Inflammatory macrophage treated with lipopolysaccharide for 1 hour (primary cell): ENCODE measurements around the gene STUB1.

Source experiments
- DNase-seq, 2 donors: peaks; one replicate each; pipeline ENCODE4 v3.0.0-alpha.2; 2020 to 2022

The STUB1 gene

DNA sequence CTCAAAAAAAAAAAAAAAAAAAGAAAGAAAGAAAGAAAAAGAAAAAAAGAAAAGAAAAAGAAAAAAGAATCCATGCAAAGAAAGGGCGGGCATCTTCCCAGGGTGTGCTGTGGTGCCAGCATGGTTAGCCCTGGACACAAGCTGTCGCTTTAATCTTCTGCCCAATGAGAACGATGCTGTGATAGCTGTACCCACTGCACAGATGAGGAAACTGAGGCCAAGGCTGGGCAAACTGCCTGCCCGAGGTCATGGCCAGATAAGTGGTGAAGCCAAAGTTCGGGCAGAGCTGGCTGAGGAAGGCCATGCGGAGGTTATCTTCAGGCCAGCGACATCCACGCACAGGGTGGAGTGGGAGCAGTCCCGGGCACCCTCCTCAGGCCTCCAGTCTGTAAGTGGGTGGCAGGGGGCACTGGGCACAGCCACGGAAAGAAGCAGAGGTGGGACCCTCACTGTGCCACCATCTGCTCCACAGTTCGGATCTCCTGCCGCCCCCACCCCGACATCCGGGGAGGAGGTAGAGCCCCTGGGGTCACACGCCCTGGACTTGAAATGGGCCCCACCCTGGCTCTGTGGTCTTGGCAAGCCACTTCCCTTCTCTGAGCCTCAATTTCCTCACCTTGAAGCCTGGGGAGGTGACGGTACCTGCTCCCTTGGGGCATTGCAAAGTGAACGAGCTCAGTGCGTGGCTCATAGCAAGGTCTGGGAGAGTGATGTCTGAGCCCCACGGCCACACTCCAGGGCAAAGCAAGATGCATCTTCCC lies 18.9 kb downstream of the STUB1 start:
- no peak for DNase-seq

DNA sequence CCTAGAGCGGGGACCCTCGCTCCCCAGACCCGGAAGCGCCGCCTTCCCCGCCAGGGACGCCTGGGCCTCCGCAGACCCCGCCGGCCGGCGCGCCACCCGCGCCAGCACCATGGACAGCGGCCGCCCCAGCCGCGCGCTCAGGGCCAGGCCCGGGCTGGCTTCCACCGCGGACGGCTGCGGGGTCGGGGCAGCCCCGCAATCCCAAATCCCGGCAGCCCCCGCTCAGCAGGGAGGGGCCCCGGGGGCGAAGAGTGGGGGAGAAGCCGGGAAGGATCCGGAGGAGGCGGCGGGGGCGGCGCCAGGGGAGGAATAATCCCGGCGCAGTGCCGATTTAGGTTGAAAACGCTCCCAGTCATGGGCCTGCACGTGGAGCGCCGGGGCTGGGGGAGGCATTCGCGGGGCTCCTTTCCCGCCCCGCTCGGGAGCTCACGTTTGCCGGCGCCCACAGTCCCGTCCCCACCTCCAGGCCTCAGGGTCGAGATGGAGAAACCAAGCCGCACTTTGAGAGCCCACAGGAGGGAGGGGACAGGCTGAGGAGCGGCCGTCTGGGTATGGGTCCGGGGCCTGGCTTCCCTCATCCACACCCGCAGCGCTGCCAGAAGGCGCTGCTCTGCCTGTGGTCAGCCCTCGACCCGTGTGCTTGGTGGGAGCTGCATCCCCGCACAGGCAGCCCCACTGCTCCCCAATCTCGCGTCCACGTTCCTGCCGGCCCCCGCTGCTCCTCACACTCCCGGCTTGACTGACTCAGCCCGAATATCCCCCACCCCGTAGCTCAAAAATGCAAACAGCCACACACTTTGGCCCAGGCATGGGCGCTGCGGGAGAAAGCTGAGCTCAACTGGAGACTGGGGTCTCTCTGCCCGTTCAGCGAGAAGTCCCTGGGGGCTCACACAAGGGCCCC lies 20.7 kb downstream of the STUB1 start:
- DNase-seq: no peak

DNA sequence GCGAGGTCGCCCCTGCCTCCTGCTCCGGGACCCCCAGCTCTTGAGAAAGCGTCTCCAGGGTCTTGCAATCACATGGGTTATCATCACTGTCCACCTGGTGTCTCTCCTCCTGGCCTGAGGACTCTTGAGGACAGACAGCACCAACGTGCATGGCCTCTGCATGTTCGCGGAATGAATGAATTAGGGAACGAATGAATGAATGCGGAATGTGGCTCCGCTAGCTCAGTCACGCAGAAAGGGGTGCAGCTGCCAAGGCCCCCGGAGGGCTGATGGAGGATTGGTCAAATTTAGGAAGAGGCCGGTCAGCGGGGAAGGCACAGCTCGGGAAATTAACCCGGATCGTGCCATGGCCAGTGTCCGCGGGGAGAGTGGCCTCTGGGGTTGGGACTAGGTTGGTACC lies 22.1 kb downstream of the STUB1 start:
- DNase-seq: no peak

DNA sequence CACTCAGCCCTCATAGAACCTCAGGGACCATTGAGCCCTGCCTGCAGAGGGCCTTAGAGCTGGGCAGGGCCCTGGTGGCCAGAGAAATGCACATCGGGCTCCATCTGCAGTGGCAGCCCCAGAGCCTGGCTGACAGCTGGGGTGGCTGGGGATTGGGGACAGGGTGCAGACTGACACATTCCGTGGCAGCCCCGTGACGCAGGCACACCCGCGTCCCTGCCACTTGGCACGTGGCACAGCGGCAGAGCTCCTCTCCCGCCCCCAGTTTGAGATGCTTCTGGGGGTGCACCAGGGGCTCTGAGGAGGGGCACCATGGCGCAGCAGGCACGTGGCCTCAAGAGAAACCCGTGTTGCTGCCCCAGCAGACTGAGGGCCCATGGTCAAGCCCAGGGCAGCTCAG lies 23.2 kb downstream of the STUB1 start:
- DNase-seq: no peak

DNA sequence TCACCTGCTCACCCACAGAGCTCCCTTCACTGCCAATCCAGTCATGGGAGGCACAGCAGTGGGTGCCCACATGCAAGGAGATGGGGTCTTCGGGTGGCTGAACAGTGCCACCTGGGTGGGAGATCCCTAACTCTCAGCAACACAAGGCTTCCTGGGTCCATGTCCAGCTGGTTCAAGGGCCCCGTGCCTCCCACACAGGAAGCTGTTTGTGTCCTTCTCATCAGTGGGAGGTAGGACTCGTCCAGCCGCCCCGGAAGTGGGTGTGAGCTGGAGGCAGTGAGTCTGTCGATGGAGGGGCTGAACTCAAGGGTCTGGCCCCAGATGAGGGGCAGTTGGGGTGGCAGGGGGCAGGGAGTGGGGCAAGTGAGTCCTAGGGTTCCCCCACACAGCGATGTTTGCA lies 23.8 kb downstream of the STUB1 start:
- DNase-seq: no peak

DNA sequence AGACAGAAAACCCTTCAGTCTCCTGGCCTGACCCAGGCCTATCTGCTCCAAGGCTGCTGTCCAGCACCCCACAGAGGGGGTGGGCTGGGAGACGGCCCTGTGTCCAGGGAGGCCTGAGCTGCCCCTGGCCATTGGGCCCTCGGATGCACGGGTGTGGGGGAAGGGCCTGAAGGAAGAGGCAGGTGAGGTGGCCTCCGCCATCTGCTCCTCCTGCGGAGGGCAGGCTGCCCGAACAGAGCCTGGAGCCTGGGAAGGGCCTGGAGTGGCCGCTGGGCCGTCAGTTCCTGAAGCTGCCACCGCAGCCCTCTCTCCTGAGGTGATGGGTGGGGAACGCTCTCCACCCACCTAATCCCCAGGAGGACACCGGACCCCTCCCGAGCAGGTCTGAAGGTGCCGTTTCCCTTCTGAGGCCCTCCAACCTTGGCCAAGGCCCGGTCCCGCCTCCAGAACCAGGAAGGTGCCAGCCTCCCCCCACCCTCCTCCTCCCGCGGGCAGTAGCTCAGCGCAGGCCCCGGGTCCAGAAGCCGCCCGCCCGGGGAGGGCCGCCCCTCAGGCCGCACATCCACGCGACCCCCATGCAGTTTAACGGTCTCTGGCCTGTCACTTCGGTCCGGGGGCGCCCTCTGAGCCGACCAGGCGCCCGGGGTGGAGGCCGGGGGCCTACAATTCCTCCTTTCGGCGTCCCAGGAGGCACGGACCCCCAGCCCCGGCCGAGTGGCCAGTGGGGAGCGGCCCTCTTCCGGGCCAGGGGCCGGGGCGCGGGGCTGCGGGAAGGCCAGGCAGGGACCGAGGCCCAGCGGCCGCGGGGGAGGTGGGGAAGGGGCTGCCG lies 24.6 kb downstream of the STUB1 start:
- no peak for DNase-seq

DNA sequence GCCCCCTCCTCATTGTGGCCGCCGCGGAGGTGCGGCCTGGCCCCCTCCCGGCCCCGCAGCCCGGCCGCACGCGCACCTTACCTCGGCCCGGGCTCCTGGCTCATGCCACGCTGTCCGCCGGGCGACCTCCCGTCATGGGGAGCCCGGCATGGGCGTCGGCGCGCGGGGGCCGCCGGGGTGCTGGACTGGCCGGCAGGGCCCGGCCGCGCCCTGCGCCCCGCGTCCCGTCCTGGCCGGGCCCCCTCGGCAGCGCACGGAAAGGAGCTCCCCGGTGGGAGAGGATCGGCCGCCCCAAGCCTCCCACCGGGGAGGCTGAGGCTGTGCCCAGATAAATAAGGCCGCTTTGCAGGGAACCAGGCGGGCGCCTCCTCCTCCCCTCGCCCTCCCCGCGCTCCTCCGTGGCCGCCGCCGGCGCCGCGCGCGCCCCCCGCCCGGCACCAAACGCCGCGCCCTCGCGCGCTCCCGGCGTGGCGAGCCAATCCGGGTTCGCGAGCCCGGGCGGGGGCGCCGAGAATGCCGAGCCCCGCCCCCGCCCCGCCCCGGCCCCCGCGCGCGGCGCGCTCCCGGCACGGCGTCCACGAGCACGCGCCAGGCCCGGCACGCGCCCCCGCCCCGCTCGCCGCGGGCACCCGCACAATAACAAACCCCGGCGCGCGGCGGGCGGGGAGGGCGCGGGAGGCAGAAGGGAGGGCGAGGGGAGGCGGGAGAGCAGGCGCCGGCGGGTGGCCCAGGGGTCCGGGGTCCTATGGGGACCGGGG lies 25.4 kb downstream of the STUB1 start, which contains the start of gene FBXL16:
FBXL16 (minus strand) TSS at position 371 of the 758 bp plus-strand sequence. CDS start 8,396 bp downstream, outside the sequence.
- no peak for DNase-seq

DNA sequence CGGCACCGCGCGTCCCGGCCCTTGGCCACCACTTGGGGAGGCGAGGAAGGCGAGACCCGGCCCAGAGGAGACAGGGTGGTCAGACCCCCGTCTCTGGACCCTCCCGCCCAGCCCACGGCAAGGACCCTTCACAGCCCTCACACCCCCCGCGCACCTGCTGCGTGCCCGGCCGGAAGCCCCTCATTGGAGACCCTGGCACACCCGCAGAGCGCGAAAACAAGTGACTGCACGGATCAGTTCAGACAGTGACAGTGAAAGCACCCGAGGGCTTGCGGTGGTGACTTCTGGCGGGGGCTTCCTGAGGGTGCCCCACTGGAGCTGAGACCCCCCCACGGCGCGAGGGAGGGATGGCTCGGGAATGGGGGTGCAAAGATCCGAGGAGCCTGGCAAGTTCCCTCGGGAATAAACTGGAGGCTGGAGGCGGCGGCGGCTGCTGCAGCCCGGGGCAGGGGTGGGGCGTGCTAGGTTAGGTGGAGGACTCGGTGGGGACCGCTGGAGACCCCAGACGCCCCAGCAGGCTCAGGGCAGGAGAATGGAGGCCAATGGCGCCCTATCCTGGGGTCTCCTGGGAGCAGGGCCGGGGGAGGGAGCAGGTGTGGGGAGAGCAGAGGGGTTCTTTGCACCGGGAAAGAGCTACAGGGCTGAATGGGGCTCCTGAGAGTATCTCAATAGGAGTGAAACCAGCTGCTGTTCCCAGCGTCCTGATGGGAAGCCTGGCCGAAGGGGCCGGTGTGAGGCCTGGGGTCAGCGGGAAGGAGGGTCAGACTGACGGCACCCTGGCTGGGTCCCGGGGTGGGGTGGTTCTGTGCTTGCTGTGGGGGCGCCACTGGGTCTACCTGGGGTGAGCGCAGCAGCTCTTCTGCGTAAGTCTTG lies 26.2 kb downstream of the STUB1 start:
- DNase-seq: no peak

DNA sequence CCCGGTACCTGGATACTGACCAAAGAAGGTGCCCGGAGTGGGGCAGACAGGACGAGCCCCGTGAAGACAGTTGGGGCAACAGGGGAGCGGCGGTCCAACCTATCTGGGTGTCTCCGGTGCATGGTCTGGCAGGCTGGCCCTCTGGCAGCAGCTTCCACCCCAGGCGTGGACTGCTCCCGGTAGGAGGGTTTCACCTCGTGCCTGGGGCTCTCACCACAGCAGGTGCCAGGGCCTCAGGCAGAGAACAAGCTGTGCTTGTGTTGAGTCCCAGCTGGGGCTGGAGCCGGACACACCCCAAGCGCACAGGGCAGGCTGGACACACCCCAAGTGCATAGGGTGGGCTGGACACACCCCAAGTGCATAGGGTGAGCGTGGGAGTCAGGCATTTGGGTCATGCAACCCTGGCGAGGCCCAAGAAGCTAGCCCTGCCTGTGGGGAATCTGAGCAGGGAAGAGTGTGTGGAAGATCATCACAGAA lies 26.9 kb downstream of the STUB1 start:
- no peak for DNase-seq

DNA sequence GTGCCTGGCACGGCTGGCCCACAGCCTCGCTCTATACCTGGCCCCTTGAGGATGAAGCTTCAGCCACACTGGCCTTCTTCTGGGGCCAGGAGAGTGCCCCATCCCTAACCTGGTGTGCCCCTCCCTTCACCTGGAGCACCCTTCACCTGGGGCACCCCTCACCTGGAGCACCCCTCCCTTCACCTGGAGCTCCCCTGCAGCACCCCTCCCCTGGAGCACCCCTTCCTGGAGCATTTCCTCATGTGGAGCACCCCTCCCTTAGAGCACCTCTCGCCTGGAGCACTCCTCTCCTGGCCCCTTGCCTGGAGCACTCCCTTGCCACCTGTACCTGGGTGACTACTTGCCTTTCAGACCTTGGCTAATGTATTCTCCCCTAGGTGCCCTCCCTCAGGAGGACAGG lies 27.8 kb downstream of the STUB1 start:
- no peak for DNase-seq

DNA sequence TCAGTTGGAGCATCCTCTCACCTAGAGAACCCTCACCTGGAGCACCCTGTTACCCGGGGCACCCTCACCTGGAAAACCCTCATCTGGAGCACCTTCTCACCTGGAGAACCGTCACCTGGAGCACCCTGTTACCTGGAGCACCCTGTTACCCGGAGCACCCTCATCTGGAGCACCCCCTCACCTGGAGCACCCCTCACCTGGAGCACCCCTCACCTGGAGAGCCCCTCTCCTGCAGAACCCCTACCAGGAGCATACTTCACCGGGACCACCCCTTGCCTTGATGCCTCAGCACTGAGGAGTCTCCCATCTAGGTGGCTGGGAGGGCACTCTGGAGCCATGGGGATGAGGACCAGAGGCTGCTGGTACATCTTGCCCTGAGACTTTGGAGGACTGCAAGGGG lies 28.7 kb downstream of the STUB1 start:
- DNase-seq: no peak

DNA sequence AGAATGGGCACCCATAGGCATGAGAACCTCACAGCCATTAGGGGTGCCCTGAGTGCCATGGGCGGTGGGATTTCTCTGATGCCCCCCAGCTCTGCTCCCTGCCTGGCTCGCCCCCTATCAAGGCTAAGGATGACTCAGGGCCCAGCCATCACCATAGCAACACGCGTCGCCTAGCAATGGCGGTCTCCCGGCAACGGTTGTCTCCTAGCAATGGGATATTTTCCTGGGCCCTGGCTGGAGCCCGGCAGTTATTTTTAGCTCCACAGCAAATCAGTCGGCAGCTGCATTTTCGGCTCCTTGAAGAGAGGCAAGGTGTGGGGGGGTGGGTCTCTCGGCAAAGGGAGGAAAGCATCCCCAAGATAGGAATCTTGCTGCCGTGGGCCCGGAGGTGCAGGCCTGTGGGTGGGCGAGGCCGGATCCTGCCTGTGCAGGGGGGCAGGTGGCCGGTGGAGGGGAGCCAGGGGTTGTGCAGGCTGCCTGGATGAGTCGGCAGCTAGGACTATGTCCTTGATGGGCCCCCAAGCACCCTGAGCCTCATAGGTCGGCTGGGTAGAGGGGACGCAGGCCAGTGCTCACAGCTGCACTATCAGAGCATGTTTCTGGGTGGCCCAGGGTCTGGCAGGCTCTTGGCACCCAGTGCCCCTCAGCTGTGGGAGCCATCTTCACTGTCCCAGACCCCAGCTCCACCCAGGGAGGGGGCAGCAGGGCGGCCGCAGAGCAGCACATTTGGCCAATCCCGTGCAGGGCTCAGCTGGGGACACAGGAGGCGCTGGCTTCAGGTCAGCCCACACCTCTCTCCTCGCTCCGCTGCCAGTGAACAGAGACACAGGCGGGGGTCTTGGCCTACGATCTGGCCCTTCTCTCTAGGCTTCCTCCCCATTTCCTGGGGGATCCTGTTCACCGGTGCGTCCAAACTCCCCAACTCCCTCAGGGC lies 29.6 kb downstream of the STUB1 start:
- peak in 1 of 2 donors; percentile 18 for DNase-seq

DNA sequence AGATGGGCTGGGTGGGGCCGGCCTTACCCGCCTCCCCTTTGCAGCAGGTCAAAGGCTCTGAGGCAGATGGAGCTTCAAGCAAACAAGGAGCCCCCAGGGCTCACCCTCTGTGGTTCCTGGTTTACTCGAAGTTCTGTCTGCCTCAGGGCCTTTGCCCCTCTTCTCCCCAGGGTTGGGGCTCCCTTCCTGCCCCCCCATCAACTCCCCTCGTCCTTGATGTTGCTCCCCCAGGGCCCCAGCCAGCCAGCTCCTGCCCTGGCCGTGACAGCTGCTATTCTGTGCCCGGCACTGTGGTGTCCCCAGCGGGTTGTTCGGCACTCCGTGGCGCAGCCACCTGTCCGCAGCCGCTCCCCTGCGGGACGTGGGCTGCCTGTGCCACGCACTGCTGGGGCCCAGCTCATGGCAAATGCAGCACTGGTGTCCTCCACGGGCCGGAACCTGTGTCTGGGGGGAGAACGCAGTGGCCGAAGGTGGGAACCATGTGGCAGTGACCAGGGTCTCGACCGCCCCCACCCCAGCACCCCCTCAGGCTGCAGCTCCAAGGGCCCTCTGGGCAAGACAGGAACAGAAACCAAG lies 30.4 kb downstream of the STUB1 start:
- DNase-seq: no peak

DNA sequence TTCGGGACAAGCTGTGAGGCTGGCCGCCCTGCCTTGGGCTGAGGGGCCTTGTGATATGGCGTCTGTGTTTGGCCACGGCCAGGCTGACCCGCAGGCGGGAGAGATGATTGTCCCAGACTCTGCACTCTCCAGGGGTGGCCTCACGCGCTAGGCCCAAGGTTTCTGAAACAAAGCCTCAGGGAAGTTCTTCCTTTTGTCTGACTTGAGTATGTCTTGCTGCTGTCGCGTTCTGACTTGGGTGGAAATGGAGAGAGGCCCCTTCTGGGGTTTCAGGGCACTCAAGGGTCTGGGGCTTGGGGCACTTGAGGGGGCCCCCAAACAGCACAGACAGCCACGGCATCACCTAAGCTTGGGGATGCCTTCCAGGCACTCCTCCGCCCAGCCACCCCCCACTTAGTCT lies 30.9 kb downstream of the STUB1 start:
- no peak for DNase-seq

DNA sequence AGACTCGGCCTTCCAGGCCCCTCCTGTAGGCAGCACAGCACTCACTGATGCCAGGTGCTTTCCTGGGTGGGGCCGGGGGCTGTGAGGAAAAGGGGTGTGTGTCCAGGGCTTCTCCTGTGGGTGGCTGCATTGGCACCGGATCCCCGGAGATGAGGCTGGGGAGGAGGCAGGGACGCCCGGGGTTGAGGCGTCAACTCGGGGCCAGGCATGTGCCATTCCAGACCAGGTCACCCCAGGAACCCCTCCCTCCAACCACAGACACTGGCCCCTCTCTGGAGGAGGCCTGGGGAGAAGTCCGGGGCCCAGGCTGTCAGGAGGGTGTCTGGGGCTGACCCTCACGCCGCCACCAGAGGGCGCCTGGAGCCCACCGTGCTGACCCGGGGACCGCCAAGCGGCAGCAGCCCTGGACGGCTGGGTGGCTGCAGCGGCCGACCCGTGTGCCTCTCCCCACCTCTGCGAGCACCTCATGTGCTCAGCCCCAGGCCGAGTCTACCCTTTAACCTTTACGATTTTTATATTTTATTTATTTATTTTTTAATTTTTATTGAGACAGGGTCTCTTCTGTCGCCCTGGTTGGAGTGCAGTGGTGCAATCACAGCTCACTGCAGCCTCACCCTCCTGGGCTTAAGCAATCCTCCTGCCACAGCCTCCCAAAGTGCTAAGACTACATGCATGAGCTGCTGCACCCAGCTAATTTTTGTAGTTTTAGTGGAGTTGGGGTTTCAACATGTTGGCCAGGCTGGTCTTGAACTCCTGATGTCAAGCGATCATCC lies 31.5 kb downstream of the STUB1 start:
- peak; percentile 41 to 84 for DNase-seq

DNA sequence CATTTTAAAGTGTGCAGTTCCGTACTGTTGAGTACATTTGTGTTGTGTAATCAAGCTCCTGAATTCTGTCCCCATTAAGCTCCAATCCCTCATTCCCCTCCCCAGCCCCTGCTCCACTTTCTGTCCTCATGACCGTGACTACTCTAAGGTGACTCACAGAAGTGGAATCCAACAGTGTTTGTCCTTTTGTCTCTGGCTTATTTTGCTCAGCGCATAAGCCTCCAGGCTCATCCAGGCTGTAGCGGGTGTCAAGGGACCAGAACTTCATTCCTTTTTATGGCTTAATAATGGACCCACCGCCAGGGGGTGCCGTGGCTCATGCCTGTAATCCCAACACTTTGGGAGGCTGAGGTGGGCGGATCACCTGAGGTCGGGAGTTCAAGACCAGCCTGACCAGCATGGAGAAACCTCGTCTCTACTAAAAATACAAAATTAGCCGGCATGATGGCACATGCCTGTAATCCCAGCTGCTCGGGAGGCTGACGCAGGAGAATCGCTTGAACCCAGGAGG lies 32.6 kb downstream of the STUB1 start:
- peak; percentile 43 to 56 for DNase-seq

DNA sequence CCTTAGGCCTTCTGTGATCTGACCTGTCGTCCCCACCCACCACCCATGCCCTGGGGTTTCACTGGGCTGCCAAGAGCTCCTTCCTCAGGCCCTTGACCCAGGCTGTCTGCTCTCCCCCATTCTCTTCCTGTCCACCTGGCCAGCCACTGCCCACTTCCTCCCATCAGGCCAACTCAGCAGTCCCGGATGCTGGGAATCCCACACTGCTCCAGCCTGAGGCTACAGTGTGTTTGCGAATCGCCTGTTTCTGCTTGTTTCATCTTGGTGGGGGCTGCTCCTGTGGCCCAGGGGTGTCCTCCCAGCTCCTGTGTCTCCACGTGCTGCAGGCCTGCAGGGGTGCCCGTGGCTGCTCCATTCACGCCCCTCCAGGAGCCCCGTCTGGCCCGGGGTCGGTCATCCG lies 33.9 kb downstream of the STUB1 start:
- DNase-seq: no peak
